SH-SY5Y (cell line): Measurements from ENCODE around the gene SLC6A12.

ENCODE experiments used
- GATA2 ChIP-seq: IDR thresholded peaks from 2 replicates; pipeline ENCODE4 v1.6.1; 2011; ENCODE audit warnings: mild to moderate bottlenecking, low read depth, low read length
- GATA3 ChIP-seq: IDR thresholded peaks from 2 replicates; pipeline ENCODE4 v1.6.1; 2011; ENCODE audit warnings: low read depth, mild to moderate bottlenecking, low read length, moderate library complexity

DNA sequence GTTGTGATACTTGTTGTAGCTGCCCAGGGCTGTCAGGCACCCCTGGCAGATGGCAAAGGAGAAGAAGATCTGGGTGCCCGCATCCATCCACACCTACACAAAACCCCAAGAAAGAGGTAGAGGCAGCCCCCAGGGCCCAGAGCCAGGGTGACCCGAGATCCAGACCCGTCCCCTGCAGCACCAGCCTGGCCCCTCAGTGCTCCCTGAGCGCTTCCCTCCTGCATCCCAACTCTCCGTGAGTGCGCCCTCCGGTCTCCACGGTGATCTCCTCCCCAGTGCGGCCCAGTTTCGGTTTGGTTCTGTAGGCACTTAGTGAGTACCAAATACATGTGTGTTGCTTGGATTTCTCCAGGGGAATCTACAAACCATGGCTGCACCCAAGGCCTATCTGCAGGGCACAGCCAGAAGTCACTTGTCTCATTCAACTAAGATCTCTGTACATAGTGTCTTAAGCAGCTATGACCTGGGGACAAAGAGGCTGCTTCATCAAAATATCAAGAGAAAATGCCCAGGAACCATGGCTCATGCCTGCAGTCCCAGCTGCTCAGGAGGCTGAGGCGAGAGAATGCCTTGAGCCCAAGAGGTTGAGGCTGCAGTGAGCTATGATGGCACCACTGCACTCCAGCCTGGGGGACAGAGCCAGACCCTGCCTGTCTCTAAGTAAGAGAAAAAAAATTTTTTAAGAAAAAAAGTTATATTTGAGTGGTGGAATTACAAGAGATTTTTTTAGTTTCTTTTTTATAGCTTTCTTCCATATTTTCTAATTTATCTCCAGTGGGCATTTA lies 15.9 kb downstream of the SLC6A12 start:
- TF ChIP-seq GATA2 (no peak), GATA3 (no peak)
